ENCODE results near the gene CDH22. TPM values are rescaled to one million over a fixed set of nuclear protein-coding genes. Genes with fewer than 3 reads are reported as not detected.

The CDH22 gene
- total RNA-seq, 1 experiment from 2014 or later = not detected

GRCh38 chr20:46250772-46251171 is 57.5 kb downstream of the CDH22 start:
- H3K36me3 Mint-ChIP-seq (ENCODE audit: insufficient read depth, unreplicated experiment) = no peaks in the 10 kb centered on the region
- DNase-seq (ENCODE audit: unreplicated experiment) = no peak
- no peak overlapping the region for H3K27ac Mint-ChIP-seq (ENCODE audit: low read depth, unreplicated experiment)
- CTCF ChIA-PET = interaction anchor here (0.6 to 0.9 kb wide), 2 partner anchors 76 to 182 kb away, joined by 3 to 4 read pairs; no protein-coding TSS in a partner anchor
- POLR2A ChIA-PET = no interaction called here
- H3K9me3 Mint-ChIP-seq (ENCODE audit: unreplicated experiment) = no peaks in the 10 kb centered on the region
- no peak overlapping the region for H3K4me3 Mint-ChIP-seq (ENCODE audit: unreplicated experiment)
- BruUV-seq (replicated peaks) = no TSS peak
- peaks cover 11% of the 10 kb centered on the region for H3K4me1 Mint-ChIP-seq (ENCODE audit: insufficient read depth, unreplicated experiment)
- intact Hi-C loops (cut with micrococcal nuclease) = no loop called here
- H3K27me3 Mint-ChIP-seq (ENCODE audit: insufficient read depth, unreplicated experiment) = peaks cover 51% of the 10 kb centered on the region
- TF ChIP-seq CTCF (IDR thresholded peaks at IDR 0.05; ENCODE audit: unreplicated experiment) = no peak

- CTCF ChIA-PET = interaction anchor here (0.6 to 0.9 kb wide), 3 partner anchors 183 to 227 kb away, joined by 3 to 4 read pairs (median 4); no protein-coding TSS in a partner anchor
- no peak for DNase-seq (ENCODE audit: unreplicated experiment)
- no TSS peak for BruUV-seq (replicated peaks)
- Mint-ChIP-seq H3K27ac (ENCODE audit: low read depth, unreplicated experiment) (no peak overlapping the region), H3K4me1 (ENCODE audit: insufficient read depth, unreplicated experiment) (peaks cover 9% of the 10 kb centered on the region), H3K27me3 (ENCODE audit: insufficient read depth, unreplicated experiment) (peaks cover 51% of the 10 kb centered on the region), H3K36me3 (ENCODE audit: insufficient read depth, unreplicated experiment) (no peaks in the 10 kb centered on the region), H3K9me3 (ENCODE audit: unreplicated experiment) (no peaks in the 10 kb centered on the region), H3K4me3 (ENCODE audit: unreplicated experiment) (no peak overlapping the region)
- intact Hi-C loops (cut with micrococcal nuclease) = no loop called here
- POLR2A ChIA-PET = interaction anchor here (0.7 to 1.2 kb wide), 2 partner anchors 16 to 63 kb away, joined by 3 to 4 read pairs; no protein-coding TSS in a partner anchor
- no peak for TF ChIP-seq CTCF (IDR thresholded peaks at IDR 0.05; ENCODE audit: unreplicated experiment)
Observed at GRCh38 chr20:46249671-46250070, 58.6 kb downstream of the CDH22 start.

- ChIA-PET CTCF (interaction anchor here (0.7 to 1.4 kb wide), 2 partner anchors 13 to 95 kb away, joined by 4 to 5 read pairs; no protein-coding TSS in a partner anchor), POLR2A (no interaction called here)
- no peak for DNase-seq (ENCODE audit: unreplicated experiment)
- no TSS peak for BruUV-seq (replicated peaks)
- no peak for TF ChIP-seq CTCF (IDR thresholded peaks at IDR 0.05; ENCODE audit: unreplicated experiment)
- H3K4me3 Mint-ChIP-seq (ENCODE audit: unreplicated experiment) = no peak overlapping the region
- intact Hi-C loops (cut with micrococcal nuclease) = no loop called here
- no peaks in the 10 kb centered on the region for H3K4me1 Mint-ChIP-seq (ENCODE audit: insufficient read depth, unreplicated experiment)
- H3K9me3 Mint-ChIP-seq (ENCODE audit: unreplicated experiment) = no peaks in the 10 kb centered on the region
- H3K27me3 Mint-ChIP-seq (ENCODE audit: insufficient read depth, unreplicated experiment) = peaks cover 48% of the 10 kb centered on the region
- no peak overlapping the region for H3K27ac Mint-ChIP-seq (ENCODE audit: low read depth, unreplicated experiment)
- no peaks in the 10 kb centered on the region for H3K36me3 Mint-ChIP-seq (ENCODE audit: insufficient read depth, unreplicated experiment)
Observed at GRCh38 chr20:46246559-46246958, 61.7 kb downstream of the CDH22 start.

GRCh38 chr20:46243707-46244628 is 64.3 kb downstream of the CDH22 start:
- H3K27ac Mint-ChIP-seq (ENCODE audit: low read depth, unreplicated experiment) = no peak overlapping the region
- TF ChIP-seq CTCF (IDR thresholded peaks at IDR 0.05; ENCODE audit: unreplicated experiment) = no peak
- H3K27me3 Mint-ChIP-seq (ENCODE audit: insufficient read depth, unreplicated experiment) = peaks cover 37% of the 10 kb centered on the region
- no peaks in the 10 kb centered on the region for H3K36me3 Mint-ChIP-seq (ENCODE audit: insufficient read depth, unreplicated experiment)
- BruUV-seq (replicated peaks) = no TSS peak
- no peaks in the 10 kb centered on the region for H3K4me1 Mint-ChIP-seq (ENCODE audit: insufficient read depth, unreplicated experiment)
- ChIA-PET POLR2A (interaction anchor here (1.4 kb wide), 1 partner anchor 13 kb away, joined by 3 read pairs; no protein-coding TSS in a partner anchor), CTCF (interaction anchor here (0.5 kb wide), 1 partner anchor 68 kb away, joined by 3 read pairs; no protein-coding TSS in a partner anchor)
- H3K4me3 Mint-ChIP-seq (ENCODE audit: unreplicated experiment) = no peak overlapping the region
- intact Hi-C loops (cut with micrococcal nuclease) = no loop called here
- DNase-seq (ENCODE audit: unreplicated experiment) = no peak
- H3K9me3 Mint-ChIP-seq (ENCODE audit: unreplicated experiment) = no peaks in the 10 kb centered on the region
